ENCODE measurements around the gene ANGPTL2.

Gene ANGPTL2

DNA sequence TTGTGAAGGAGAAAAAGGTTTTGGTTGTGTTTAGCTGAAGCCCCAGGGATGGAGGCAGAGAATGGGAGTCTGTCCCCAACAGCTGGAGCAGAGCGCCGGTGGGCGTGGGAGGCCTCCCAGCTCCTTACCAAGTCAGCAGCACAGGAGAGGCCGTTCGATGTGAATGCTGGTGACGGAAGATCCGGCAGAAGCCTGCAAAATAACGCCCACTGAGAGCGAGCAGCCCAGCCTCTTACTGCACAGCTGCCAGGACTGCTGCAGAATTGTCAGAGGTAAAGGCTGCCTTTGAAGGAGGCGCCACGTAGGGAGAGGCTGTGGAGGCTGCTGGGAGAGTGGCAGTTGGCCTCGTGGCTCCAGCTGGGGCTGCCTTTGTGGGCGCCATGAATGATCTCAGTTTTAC, 26.2 kb downstream of the ANGPTL2 start:
- no peak for DNase-seq (ENCODE audit: low read depth in 2 of 3, low spot score in 2 of 3)

DNA sequence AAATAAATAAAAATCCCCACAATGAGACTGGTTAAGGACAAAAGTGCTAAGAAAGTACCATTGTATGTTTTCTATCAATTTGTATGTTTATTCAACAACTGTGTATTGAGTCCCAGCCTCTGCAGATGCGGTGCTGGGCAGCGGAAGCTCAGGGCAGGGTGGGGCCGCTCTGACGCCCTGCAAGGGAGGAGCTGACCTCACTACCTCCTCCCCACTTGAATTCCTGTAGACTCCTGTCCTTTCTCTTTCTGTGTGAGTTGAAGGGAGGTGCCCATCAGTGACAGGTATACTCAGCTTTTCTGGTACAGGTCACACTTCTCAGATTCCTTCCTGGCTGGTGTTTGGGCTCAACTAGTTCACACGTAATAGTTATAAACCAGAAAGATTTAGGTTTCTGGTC, 27.0 kb downstream of the ANGPTL2 start:
- DNase-seq (ENCODE audit: low read depth in 2 of 3, low spot score in 2 of 3): no peak

DNA sequence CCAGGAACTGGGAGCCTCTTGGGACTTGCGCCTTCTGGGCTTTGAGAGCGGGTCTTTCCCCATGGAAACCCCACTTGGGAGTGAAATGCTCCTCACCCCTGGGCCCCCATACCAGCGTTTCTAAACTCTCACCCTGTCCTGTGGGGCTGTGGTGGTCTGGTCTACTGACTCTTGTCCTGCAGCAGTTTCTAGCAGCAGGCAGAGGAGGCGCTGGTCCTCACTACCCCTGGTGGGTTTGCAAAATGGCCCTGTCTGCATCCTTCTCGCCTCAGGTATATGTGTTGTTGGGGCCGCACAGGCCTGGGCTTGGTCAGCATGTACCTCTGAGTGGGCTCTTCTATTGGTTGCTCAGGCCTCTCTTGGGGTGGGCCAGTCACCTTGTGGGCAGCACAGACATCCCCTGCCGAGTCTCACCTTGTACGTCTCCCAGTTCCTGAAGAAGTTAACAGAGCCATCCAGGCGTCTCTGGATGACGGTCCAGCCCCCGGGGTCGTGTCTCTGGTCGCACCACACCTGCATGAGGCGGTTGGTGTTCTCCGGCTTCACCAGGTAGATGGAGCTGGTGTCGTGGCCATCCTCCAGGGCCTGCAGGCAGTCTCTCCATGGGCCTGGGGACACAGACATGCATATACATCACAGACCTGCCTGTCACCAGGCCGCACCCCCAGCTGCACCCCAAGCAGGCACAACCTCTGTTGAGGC, 29.0 kb downstream of the ANGPTL2 start:
- no peak for DNase-seq (ENCODE audit: low read depth in 2 of 3, low spot score in 2 of 3)

DNA sequence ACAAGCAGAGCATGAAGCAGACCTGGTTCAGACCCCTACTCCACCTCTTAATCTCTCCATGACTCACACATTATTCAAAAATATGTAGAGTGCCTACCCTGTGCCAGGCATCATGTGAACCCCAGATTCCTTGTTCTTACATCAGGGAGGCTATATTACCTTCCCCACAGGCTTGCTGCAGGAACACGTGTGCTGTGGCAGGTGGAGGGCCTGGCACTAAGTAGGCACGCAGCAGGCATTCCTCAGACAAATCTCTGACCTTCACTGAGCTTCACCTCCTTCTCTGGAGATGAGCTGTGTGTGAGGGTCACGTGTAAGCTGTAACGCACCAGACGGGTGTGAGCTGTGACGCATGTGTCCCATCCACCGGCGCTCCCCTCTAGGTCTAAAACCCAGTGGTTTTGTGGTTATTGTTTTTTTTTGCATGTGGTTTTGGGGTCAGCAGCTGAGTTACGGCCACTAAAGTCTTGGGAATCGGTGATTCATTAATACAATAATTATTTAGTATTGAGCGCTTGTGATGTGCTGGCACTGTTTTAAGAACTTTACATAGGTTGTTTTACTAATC, 30.3 kb downstream of the ANGPTL2 start:
- DNase-seq (ENCODE audit: low read depth in 2 of 3, low spot score in 2 of 3): no peak

DNA sequence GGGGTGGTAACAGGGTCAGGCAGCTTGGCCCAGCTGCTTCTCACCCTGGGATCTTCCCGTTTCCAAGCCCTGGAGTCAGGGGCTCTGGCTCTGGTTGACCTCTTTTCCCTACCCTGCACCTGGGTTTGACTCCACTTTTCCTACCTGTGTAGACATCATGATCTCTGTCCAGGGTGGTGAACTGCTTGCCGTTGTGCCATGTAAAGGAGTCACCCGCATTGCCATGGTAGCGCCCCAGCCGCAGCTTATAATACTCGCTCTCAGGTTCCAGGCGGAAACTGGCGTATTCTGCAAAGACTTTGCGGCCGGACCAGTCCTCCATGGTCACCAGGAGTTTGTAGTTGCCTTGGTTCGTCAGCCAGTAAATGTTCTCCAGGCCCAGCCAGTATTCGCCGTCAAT, 30.9 kb downstream of the ANGPTL2 start:
- DNase-seq (ENCODE audit: low read depth in 2 of 3, low spot score in 2 of 3): no peak

DNA sequence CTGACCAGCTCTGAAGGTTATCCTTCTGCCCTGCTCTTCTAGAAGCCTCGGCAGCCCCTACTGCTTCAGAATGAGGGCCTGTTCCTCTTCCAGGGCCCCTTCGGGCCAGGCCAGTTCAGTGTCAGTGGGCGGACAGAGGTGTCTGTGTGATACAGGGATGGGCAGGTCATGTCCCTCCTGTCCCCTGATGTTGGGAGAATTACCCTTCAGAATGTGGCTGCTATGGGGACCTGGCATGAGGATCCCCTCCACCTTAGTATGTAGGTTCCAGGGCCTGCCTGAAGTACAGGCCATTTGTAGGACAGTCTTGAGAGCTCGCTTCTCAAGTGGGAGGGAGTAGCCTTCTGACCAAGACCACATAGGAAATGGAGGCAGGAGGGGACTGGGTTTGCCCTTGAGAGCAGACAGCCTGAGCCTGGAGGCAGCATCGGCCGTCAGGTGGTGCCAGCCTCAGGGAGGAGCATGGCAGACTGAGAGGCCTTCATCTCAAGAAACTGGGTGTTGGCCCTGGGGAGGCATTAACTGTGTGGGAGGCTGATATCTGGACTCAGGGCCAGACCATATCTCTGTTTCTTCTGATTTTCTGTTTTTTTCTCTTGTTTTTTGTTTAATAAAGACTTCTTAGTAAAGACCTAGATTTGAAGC, 32.0 kb downstream of the ANGPTL2 start:
- DNase-seq (ENCODE audit: low read depth in 2 of 3, low spot score in 2 of 3): no peak

DNA sequence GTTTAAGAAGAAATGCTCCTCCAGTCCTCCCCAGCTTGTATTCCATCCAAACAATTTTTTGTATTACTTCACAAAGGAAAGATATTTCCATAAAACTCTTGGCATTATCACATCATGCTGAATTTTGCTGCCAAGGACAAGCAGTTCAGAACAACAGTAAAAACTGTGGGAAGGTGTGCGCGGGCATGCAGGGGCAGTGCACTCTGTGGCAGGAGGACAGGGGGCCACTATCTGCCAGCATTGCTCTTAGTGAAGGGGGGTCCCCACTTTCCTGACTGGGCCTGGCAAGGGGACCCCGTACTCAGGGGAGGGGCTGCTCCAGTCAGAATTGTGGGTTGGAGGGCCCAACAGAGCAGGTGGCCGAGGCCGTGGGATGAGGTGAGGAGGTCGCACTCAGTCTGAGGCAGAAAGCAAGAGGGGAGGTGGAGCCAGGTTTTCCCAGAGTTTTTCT, 32.8 kb downstream of the ANGPTL2 start:
- DNase-seq (ENCODE audit: low read depth in 2 of 3, low spot score in 2 of 3): no peak

DNA sequence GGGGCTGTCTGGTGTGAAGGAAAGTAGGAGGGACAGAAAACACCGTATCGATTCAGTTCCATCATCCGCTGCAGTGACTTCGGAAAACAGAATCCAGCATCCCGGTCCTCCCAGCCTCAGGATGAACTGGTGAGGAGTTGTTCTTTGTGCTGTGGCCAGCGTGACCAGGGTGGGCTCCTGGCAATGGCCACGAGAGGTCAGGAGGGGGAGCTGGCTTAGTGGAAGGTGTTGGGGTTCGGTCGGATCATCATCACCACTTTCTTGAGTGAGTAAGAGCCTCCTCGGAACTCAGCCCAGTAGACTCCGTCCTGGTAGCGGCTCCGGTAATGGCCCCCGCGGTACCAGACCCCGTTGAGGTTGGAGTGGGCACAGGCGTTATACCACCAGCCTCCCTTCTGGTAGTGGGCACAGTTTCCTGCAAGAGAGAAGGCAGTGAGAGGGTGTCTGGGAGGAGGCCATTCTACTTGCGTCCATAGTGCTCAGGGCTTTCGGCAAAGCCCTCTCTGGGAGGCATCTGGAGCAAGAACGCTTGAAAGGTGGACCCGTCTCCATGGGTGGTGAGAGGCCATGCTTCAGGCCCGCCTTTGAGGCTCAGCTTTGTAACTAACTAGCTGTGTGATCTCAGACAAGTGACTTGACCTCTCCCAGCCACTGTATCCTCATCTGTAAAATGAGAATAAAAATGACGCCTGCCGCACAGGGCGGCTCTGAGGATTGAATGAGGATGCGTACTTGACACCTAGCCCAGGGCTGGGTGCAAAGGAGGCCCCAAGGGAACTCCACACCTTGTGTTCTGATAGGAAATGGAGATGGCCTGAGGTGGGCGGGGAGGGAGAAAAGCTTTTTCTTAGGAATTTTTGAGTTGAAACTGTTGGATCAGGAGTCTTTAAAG, 33.5 kb downstream of the ANGPTL2 start:
- no peak for DNase-seq (ENCODE audit: low read depth in 2 of 3, low spot score in 2 of 3)

DNA sequence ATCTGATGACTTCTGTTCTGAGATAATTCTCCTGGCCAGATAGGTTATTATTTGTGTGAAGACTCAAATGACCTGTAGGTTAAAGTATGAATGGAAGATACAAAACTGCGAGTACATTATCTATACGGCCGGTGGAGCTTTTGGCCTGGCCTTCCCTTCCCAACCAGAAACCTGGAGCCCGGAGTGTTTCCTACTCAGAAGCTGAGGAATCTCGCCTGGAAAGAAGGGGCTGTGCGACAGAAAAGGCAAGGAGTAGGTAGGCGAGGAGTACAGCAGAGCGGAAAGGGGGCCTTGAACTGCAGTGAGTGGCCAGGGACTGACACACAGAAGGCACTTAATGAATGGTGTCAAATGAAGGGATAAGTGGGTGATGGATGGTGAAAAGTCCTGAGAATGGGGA, 34.6 kb downstream of the ANGPTL2 start:
- no peak for DNase-seq (ENCODE audit: low read depth in 2 of 3, low spot score in 2 of 3)

DNA sequence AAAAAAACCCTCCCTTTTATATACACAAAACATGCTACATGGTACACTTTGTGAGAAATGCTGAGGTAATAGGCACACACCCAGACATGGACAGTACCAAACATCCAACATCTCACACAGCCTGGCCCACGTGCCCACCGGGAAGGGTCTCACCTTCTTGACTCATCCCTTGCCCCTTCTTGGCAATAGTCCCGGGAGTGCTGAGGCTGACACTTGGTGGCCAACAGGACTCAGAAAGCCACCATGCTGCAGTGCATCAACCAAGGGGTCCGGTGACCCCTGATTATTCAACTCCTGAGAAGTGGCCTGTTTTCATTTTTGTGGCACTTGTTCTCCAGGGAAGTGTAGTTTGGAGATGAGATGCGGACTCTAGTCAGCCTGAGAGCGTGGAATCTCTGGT, 35.0 kb downstream of the ANGPTL2 start:
- DNase-seq (ENCODE audit: low read depth in 2 of 3, low spot score in 2 of 3): no peak

DNA sequence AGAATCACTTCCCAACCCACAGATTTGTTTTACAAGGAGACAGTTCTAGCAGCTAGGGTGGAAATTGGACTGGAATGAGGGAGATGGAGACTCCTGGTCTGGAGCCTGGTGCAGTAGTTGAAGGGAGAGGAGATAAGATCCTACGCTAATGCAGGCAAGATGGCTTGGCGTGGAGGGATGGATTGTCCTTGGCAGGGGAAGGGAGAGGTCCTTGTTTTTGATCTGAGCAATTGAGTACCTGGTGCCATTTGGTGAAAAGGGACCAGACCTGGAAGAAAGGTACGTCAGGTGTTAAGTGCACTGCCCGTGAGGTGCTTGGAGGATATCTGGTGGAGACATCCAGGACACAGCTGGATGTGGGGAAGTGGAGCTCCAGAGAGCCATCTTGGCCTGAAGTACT, 35.7 kb downstream of the ANGPTL2 start:
- no peak for DNase-seq (ENCODE audit: low read depth in 2 of 3, low spot score in 2 of 3)

DNA sequence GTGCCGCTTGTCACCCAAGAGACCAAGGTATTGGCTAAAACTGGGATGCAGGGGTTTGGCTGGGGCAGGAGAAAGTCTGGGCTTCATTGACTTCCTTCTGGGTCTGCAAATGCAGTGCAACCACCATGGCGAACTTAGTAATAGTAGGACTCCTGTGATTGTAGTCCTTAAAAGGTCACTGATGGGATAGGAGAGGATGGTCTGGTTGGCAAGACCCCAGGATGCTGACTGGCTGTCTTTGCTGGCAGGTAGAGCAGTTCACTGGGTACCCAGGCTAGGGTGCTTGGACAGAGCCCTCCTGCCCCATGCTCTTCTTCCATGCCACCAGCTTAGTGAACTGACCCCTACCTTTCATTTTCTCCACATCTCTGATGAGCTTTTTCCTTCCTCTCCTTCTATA, 37.2 kb downstream of the ANGPTL2 start:
- DNase-seq (ENCODE audit: low read depth in 2 of 3, low spot score in 2 of 3): no peak

DNA sequence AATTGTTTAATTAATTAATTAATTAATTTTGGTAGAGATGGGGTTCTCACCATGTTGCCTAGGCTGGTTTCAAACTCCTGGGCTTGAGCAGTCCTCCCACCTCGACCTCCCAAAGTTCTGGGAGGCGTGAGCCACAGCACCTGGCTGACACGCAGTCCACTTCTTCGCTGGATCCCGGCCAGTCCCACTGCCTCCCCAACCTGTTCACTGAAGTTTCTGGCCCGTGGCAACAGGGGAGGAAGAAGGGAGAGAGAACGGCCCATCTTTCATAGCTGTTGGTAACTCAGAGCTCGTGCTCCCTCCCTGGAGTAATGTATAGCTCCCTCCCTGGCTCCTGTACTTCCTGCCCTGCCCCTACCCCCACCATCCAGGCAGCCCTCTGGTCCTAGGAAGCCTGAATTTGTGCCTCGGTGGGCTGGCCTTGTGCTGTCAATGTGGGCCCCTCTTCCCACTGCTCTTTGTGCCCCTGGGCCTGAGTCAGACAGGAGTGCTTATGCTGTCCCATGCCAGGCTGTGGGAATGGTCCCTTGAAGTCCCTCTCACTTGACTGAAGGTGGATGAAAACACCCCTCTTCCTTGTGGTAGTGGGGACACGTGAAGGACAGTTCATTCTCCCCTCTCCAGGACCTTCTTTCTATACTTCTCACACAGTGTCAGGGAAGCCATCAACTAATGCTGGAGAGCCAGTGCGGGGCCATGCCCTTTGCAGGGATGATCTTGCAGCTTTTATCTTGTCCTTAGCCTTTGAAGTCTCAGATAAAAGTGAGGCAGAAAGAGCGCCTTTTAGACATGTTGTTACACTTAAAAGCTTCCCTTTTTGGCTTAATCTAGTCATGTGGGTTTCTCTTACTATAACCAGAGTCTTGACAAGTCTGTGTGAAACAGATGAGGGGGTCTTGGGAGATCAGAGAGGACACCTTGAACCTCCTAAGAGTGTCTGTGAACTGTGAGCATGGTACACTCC, 38.1 kb downstream of the ANGPTL2 start:
- DNase-seq (ENCODE audit: low read depth in 2 of 3, low spot score in 2 of 3): no peak

DNA sequence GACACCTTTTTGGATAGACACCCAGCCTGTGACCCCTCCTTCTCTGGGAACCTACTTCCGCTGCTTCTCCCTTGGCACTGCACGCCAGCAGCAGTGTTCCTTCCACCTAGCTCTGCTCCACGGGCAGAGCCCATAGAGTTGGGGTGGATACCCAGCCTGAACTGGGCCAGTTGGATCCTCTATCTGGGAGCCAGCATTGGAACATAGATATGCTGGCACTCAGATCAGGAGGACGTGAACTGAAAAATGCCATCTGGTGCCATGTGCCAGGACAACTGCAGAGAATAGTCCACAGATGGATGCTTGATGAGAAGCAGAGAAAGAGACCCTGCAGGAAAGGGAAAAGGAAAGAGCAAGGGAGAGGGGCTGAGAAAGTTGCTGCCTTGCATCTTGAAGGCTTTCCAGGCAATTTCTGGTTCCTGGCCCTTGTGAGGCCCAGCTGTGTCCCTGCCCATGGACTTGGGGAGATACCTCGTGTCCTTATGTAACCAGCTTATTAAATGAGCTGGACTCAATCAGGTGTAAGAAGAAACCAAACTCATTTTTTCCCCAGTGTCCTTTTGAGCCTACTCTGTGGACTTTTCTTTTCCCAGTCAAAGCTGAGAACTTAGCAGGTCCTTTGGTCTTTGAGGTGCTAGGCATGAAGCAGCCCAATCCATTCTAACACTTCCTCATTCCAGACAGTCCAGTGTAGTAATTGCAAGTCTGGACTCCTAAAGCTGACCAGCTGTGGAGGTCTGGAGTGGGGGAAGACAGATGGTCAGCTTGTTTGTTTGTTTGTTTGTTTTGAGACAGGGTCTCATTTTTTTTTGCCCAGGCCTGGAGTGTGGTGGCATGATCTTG, 39.1 kb downstream of the ANGPTL2 start:
- DNase-seq (ENCODE audit: low read depth in 2 of 3, low spot score in 2 of 3): no peak

DNA sequence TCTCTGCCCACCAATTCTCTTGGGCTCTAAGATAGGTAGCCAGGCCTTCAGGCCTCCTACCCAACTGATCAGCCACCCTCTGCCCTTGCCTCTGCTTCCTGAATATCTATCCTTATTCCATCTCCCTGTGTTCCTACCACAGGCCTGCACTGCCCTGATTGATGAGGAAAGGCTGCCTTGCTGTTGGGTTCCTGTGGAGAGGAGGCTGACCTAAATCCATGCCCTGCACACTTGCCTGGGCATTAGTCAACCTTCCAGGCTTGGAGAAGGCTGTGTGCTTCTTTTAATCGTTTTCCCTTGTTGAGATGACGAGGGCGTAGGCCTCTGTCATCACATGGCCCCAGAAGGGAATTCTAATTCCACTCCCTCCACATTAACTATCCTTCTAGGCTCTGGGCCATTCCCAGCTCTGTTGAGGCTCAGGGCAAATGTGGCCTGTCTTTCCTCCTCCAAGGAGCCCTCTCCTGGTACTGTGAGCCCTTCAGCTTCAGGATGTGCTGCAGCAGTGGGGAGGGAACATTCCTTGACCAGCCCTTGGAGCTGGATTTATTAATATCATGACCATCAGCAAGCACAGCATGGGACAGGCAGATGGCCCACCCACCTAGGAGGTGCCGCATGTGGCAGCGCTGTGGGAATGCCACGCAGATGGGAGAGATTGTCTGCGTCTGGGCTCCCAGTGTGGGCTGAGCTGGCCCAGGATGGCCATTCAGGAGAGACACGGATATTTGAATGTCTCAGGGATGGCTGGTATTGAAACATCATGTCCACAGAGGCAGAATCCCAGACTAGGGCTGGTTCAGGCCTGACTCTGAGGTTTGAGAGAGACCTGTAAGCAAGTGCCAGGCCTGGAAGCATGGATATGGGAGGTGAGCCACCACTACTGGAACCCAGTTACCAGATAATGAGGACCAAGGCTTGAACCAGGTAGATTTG, 40.9 kb downstream of the ANGPTL2 start:
- DNase-seq (ENCODE audit: low read depth in 2 of 3, low spot score in 2 of 3): no peak

DNA sequence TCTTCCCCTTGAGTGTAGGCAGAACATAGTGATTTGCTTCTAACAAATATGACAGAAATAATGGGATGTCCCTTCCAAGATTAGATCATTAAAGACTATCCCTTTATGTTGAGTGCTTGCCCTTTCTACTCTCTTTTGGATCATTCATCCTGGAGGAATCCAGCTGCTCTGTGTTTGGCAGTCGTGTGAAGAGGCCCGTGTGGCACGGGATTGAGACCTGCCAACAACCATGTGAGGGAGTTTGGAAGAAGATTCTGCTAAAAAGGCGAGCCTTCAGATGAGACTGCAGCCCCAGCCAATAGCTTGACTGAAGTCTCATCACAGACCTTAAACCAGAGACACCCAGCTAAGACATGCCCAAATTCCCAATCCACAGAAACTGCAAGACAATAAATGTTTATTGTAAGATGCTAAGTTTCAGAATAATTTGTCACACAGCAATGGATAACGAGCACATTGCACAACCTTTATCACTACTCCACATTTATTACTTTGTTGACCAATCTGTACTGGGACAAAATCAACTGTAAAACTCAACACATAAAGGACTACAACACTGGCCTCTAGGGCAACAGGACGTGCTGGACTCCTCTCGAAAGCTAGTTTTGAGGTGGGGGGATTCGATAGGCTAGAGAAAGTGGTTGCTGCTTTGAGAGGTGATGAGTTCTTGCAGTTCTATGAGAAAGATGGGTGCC, 42.8 kb downstream of the ANGPTL2 start:
- DNase-seq (ENCODE audit: low read depth in 2 of 3, low spot score in 2 of 3): no peak

DNA sequence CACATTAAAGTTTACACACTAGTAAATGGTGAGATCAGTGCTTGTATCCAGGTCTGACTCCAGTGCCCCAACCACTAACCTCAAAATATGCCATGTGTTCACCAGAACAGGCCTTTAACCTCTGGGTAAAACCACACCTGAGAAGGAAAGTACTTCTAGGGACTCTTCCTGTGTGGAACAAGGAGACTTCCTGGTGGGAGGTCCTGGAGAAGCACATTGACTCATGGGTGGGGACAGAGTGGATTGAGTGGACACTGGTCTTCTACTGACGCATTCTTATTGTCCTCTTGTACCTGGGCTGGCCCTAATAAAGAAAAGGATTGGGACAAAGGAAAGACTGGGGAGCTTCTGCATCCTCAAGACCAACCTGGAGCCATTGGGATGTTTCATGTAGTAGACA, 43.4 kb downstream of the ANGPTL2 start:
- no peak for DNase-seq (ENCODE audit: low read depth in 2 of 3, low spot score in 2 of 3)

DNA sequence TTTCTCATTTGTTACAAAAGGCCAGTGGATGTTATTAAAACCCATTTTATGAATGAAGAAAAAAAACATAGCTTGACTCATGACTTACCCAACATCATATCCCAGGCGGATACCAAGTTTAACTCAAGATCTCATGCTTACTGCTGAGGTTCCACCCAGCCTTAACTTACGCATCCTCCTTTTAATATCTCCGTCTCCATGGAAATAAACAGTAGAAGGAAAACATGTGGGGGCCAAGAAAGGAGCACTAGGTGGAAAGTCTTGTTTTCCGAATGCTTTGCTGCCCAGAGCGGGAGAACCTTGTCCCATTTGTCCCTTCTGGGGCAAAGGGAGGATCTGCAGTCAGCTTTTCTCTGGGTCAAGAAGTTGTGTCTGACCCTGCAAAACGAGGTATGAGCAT, 44.1 kb downstream of the ANGPTL2 start:
- DNase-seq (ENCODE audit: low read depth in 2 of 3, low spot score in 2 of 3): no peak

All from activated CD8-positive, alpha-beta memory T cell treated with anti-CD3 and anti-CD28 coated beads for 48 hours (primary cell).